GM12878 (cell line): ENCODE results near the gene TTYH3. TPM values are rescaled to one million over a fixed set of nuclear protein-coding genes. Genes with fewer than 3 reads are reported as not detected.

Experiments used
- CREB1 ChIP-seq: IDR thresholded peaks from 2 replicates; pipeline ENCODE4 v1.6.1; 2012; ENCODE audit warnings: low read depth, mild to moderate bottlenecking, inconsistent platforms
- DPF2 ChIP-seq: fragments of 450-650 bp; IDR thresholded peaks from 2 replicates; pipeline ENCODE4 v1.6.1; 2017; ENCODE audit warnings: mild to moderate bottlenecking
- HDGF ChIP-seq: fragments of 450-650 bp; IDR thresholded peaks from 2 replicates; pipeline ENCODE4 v1.6.1; 2016; ENCODE audit warnings: antibody characterized with exemption
- MEF2B ChIP-seq: fragments of 450-650 bp; IDR thresholded peaks from 2 replicates; pipeline ENCODE4 v1.6.1; 2018; ENCODE audit warnings: mild to moderate bottlenecking, moderate library complexity; ENCODE audit not compliant: partially characterized antibody, poor library complexity, severe bottlenecking
- MXI1 ChIP-seq: fragments of 150-350 bp; IDR thresholded peaks from 2 replicates; pipeline ENCODE4 v1.6.1; 2011; ENCODE audit warnings: low read depth, mild to moderate bottlenecking, inconsistent platforms, low read length, improper control_type of control experiment
- MYC ChIP-seq: IDR thresholded peaks from 2 replicates; pipeline ENCODE4 v1.6.1; 2011; ENCODE audit warnings: mild to moderate bottlenecking, low read length, moderate library complexity, inconsistent platforms; ENCODE audit not compliant: insufficient read depth, insufficient replicate concordance, insufficient read length, severe bottlenecking
- NR2C2 ChIP-seq: IDR thresholded peaks from 2 replicates; pipeline ENCODE4 v1.6.1; 2011; ENCODE audit warnings: borderline replicate concordance, low read depth; ENCODE audit not compliant: control insufficient read depth, insufficient read length
- NR2F1 ChIP-seq: fragments of 450-650 bp; conservative IDR thresholded peaks from 2 replicates; pipeline ENCODE4 v1.6.1; 2017; ENCODE audit warnings: mild to moderate bottlenecking
- PAX5 ChIP-seq: IDR thresholded peaks from 2 replicates; pipeline ENCODE4 v1.6.1; 2011; ENCODE audit warnings: low read depth, low read length, borderline replicate concordance
- RB1 ChIP-seq: fragments of 450-650 bp; formaldehyde crosslinking; IDR thresholded peaks from 2 replicates; pipeline ENCODE4 v1.6.1; 2017; ENCODE audit warnings: mild to moderate bottlenecking, borderline replicate concordance
- RBBP5 ChIP-seq: fragments of 200-600 bp; sonication (generic); conservative IDR thresholded peaks from 2 replicates; pipeline ENCODE4 v1.6.1; 2016
- RFX5 ChIP-seq: IDR thresholded peaks from 2 replicates; pipeline ENCODE4 v1.6.1; 2011; ENCODE audit warnings: low read depth, low read length, improper control_type of control experiment
- RUNX3 ChIP-seq: IDR thresholded peaks from 2 replicates; pipeline ENCODE4 v1.6.1; 2012; ENCODE audit warnings: low read length, inconsistent platforms
- SIX5 ChIP-seq: IDR thresholded peaks from 2 replicates; pipeline ENCODE4 v1.6.1; 2011; ENCODE audit warnings: mild to moderate bottlenecking, low read depth, low read length, moderate library complexity; ENCODE audit not compliant: severe bottlenecking
- SMC3 ChIP-seq: IDR thresholded peaks from 2 replicates; pipeline ENCODE4 v1.6.1; 2011; ENCODE audit warnings: low read length, improper control_type of control experiment, borderline replicate concordance
- WRNIP1 ChIP-seq: IDR thresholded peaks from 2 replicates; pipeline ENCODE4 v1.6.1; 2011; ENCODE audit warnings: low read depth, low read length, improper control_type of control experiment, borderline replicate concordance
- YBX1 ChIP-seq: fragments of 450-650 bp; IDR thresholded peaks from 2 replicates; pipeline ENCODE4 v1.6.1; 2016; ENCODE audit warnings: antibody characterized with exemption
- ZNF207 ChIP-seq: fragments of 450-650 bp; IDR thresholded peaks from 2 replicates; pipeline ENCODE4 v1.6.1; 2014; ENCODE audit warnings: antibody characterized with exemption, mild to moderate bottlenecking, borderline replicate concordance
- ZZZ3 ChIP-seq: IDR thresholded peaks from 2 replicates; pipeline ENCODE4 v1.6.1; 2011; ENCODE audit warnings: low read depth; ENCODE audit not compliant: control insufficient read depth, insufficient read length
- polyA plus RNA-seq, 11 experiments: library from polyadenylated mRNA; depleted of rRNA in 4 of 11; unstranded in 6 of 11; stranded (reverse) in 5 of 11; fragments of >200 nt; fragmentation: Nextera tagmentation in 4 of 11; fragmentation: Illumina TruSeq in 1 of 11; extraction: Ambion mirVana in 4 of 11; extraction: Trizol in 1 of 11; gene quantifications; 1 replicate in 1 of 11; 2 replicates in 10 of 11; pipeline versions ENCODE4 v1.2.1 to v1.2.3, GENCODE V29; 2011 to 2016; ENCODE audit warnings: inconsistent platforms in 2 of 11, missing spikeins in 2 of 11, low read depth in 1 of 11
- total RNA-seq, 4 experiments: library from RNA; depleted of rRNA in 3 of 4; stranded (reverse); fragments of >200 nt in 3 of 4; fragmentation: Illumina TruSeq in 1 of 4; extraction: Trizol in 1 of 4; gene quantifications; 2 replicates each; pipeline versions ENCODE4 v1.2.1 to v1.2.3, GENCODE V29; 2013 to 2021
- TF ChIP-seq, protein P1 (sequence below): IDR thresholded peaks from 2 replicates; pipeline ENCODE4 v1.6.1; 2011; ENCODE audit warnings: borderline replicate concordance, low read depth, mild to moderate bottlenecking, moderate library complexity, low read length; ENCODE audit not compliant: insufficient read depth, poor library complexity, severe bottlenecking
- TF ChIP-seq, protein P2 (sequence below): fragments of 450-650 bp; IDR thresholded peaks from 2 replicates; pipeline ENCODE4 v1.6.1; 2017; ENCODE audit warnings: mild to moderate bottlenecking, moderate library complexity
- TF ChIP-seq, protein P3 (sequence below): fragments of 450-650 bp; IDR thresholded peaks from 2 replicates; pipeline ENCODE4 v1.6.1; 2018; ENCODE audit warnings: mild to moderate bottlenecking, low read depth, moderate library complexity; ENCODE audit not compliant: partially characterized antibody
- TF ChIP-seq, protein P4 (sequence below): IDR thresholded peaks from 2 replicates; pipeline ENCODE4 v1.6.1; 2012; ENCODE audit warnings: low read depth, low read length, improper control_type of control experiment

Gene TTYH3
- total and polyA plus RNA-seq, 10 of the 15 experiments (the other 5 are each of a cell fraction or from before 2014, with no cell fraction given), result 0.79 to 71.4 (median 10.5) TPM

DNA sequence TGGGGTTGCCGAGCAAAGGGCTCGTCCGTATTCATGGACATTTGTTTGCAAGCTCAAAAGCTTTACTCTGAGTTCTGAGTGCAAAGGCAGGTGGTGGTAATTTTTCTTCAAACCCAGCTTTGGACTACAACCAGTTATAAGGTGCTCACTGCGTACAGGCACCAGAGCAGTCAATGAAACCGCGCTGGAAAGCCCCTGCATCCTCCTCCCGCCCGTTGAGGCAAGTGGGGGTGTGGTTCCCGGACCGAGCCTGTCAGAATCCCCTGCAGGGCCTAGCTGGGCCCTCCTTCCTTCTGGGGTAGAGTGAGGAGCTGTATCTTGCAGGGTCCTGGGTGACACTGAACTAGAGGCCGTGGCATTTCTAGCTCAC, 78.5 kb downstream of the TTYH3 start (continued):
- TF ChIP-seq, protein P1, sequence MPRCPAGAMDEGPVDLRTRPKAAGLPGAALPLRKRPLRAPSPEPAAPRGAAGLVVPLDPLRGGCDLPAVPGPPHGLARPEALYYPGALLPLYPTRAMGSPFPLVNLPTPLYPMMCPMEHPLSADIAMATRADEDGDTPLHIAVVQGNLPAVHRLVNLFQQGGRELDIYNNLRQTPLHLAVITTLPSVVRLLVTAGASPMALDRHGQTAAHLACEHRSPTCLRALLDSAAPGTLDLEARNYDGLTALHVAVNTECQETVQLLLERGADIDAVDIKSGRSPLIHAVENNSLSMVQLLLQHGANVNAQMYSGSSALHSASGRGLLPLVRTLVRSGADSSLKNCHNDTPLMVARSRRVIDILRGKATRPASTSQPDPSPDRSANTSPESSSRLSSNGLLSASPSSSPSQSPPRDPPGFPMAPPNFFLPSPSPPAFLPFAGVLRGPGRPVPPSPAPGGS, result no peak
- no peak for TF ChIP-seq PAX5
- no peak for TF ChIP-seq MXI1
- no peak for TF ChIP-seq ZNF207
- TF ChIP-seq HDGF, result no peak
- TF ChIP-seq RBBP5, result no peak
- no peak for TF ChIP-seq MYC
- TF ChIP-seq WRNIP1, result no peak
- no peak for TF ChIP-seq MEF2B
- TF ChIP-seq, protein P2, sequence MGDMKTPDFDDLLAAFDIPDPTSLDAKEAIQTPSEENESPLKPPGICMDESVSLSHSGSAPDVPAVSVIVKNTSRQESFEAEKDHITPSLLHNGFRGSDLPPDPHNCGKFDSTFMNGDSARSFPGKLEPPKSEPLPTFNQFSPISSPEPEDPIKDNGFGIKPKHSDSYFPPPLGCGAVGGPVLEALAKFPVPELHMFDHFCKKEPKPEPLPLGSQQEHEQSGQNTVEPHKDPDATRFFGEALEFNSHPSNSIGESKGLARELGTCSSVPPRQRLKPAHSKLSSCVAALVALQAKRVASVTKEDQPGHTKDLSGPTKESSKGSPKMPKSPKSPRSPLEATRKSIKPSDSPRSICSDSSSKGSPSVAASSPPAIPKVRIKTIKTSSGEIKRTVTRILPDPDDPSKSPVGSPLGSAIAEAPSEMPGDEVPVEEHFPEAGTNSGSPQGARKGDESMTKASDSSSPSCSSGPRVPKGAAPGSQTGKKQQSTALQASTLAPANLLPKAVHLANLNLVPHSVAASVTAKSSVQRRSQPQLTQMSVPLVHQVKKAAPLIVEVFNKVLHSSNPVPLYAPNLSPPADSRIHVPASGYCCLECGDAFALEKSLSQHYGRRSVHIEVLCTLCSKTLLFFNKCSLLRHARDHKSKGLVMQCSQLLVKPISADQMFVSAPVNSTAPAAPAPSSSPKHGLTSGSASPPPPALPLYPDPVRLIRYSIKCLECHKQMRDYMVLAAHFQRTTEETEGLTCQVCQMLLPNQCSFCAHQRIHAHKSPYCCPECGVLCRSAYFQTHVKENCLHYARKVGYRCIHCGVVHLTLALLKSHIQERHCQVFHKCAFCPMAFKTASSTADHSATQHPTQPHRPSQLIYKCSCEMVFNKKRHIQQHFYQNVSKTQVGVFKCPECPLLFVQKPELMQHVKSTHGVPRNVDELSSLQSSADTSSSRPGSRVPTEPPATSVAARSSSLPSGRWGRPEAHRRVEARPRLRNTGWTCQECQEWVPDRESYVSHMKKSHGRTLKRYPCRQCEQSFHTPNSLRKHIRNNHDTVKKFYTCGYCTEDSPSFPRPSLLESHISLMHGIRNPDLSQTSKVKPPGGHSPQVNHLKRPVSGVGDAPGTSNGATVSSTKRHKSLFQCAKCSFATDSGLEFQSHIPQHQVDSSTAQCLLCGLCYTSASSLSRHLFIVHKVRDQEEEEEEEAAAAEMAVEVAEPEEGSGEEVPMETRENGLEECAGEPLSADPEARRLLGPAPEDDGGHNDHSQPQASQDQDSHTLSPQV, result no peak
- no peak for TF ChIP-seq NR2F1
- TF ChIP-seq RB1, result no peak
- TF ChIP-seq DPF2, result peak; percentile 14; the same call in 1 of the 2 replicates
- 0 out of 2 replicates have a peak, but pooled peaks have one; percentile 4 for TF ChIP-seq CREB1
- no peak for TF ChIP-seq YBX1
- TF ChIP-seq, protein P3, sequence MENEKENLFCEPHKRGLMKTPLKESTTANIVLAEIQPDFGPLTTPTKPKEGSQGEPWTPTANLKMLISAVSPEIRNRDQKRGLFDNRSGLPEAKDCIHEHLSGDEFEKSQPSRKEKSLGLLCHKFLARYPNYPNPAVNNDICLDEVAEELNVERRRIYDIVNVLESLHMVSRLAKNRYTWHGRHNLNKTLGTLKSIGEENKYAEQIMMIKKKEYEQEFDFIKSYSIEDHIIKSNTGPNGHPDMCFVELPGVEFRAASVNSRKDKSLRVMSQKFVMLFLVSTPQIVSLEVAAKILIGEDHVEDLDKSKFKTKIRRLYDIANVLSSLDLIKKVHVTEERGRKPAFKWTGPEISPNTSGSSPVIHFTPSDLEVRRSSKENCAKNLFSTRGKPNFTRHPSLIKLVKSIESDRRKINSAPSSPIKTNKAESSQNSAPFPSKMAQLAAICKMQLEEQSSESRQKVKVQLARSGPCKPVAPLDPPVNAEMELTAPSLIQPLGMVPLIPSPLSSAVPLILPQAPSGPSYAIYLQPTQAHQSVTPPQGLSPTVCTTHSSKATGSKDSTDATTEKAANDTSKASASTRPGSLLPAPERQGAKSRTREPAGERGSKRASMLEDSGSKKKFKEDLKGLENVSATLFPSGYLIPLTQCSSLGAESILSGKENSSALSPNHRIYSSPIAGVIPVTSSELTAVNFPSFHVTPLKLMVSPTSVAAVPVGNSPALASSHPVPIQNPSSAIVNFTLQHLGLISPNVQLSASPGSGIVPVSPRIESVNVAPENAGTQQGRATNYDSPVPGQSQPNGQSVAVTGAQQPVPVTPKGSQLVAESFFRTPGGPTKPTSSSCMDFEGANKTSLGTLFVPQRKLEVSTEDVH, result no peak
- TF ChIP-seq SIX5, result no peak
- no peak for TF ChIP-seq ZZZ3
- TF ChIP-seq, protein P4, sequence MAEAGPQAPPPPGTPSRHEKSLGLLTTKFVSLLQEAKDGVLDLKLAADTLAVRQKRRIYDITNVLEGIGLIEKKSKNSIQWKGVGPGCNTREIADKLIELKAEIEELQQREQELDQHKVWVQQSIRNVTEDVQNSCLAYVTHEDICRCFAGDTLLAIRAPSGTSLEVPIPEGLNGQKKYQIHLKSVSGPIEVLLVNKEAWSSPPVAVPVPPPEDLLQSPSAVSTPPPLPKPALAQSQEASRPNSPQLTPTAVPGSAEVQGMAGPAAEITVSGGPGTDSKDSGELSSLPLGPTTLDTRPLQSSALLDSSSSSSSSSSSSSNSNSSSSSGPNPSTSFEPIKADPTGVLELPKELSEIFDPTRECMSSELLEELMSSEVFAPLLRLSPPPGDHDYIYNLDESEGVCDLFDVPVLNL, result no peak
- TF ChIP-seq RUNX3, result peak; percentile 79
- TF ChIP-seq NR2C2, result no peak
- no peak for TF ChIP-seq RFX5
- no peak for TF ChIP-seq SMC3
